Mesenteric fat pad (tissue), 1 donor: Measurements from ENCODE around the gene AXIN2. TPM values are rescaled to one million over a fixed set of nuclear protein-coding genes. Genes with fewer than 3 reads are reported as not detected.

Experiments
- DNase-seq: peaks from one replicate; pipeline ENCODE4 v3.0.0-alpha.2; 2020; ENCODE audit warnings: low spot score
- total RNA-seq: library from RNA; stranded (reverse); fragmentation: NEBNext Ultra II Directional; extraction: Animal tissue kit (Norgen Biotek cat#: 25700); gene quantifications from one replicate; pipeline ENCODE4 v1.2.1, GENCODE V29; 2021
- donor health status: DM: yes; HTN: yes; CAD: no.

Gene AXIN2
- total RNA-seq, 1 donor from 2014 or later: 26.9 TPM

DNA sequence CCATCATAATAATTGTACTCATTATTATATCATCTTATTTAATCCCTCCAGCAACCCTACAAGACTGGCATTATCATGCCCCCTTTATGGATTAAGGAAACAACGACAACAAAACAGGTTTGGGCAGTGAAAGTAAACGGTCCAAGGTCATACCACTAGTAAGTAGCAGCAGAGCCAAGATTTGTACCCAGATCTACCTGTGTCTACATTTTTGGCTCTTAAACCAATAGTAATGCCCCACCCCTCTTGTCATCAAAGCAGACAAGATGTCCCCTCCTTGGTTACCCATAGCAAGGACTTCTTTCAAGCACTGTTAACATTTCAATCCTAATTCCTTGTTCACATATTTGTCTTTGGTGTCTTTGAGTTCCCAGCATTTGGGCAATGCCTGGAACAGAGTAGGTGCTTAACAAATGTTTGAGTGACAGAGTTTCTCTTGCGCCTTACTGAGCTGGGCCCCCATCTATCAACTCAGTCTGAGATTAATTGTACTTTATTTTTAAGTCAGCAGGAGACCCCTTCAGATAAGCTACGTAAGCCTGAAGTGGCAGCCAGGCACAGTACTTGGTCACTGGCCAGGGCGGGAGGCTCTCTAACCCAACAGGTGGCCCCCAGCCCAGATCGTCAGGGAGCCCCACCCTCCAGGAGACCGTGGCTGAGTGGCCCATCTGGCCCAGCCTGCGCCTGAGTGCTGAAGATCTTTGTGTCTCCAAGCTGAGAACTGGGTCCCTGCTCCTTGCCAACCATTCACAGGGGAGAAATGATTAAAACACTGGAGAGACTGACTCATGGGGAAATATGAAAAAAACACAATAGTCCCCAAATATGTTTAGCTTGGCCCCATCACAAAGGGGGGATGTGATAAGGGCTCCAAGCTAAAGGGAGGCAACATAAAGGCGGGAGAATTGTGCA is 75.8 kb downstream of the AXIN2 start:
- DNase-seq: peak; percentile 75

DNA sequence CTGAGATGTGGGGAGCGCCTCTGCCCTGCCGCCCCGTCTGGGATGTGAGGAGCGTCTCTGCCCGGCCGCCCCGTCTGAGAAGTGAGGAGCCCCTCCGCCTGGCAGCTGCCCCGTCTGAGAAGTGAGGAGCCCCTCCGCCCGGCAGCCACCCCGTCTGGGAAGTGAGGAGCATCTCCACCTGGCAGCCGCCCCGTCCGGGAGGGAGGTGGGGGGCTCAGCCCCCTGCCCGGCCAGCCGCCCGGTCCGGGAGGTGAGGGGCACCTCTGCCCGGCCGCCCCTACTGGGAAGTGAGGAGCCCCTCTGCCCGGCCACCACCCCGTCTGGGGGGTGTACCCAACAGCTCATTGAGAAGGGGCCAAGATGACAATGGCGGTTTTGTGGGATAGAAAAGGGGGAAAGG is 77.0 kb downstream of the AXIN2 start:
- peak; percentile 53 for DNase-seq

- DNase-seq: peak; percentile 20
Measured at GRCh38 chr17:65483438-65483837, 78.0 kb downstream of the AXIN2 start.

GRCh38 chr17:65482201-65482600 is 79.2 kb downstream of the AXIN2 start:
- DNase-seq: no peak

DNA sequence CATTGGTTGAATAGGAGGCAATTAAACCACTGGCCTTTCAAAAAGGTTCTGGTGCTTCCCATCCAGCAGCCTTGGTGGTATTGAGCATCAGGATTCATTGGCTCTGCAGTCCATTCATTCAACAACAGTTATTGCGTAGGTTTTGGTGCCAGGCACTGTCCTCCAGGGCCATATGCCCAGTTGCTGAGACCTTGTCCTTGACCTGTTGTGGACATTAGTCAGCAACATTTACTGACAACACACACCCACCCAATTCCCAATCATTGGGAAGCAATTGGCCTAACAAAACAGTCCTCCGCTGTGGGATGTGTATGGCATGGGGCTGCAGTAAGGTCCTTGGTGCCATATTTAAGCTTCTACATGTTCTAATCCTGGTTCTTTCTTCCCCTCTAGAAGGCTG is 82.2 kb downstream of the AXIN2 start:
- peak; percentile 30 for DNase-seq
